ENCODE measurements around the gene ATP6V0A1.

ATP6V0A1 gene

DNA sequence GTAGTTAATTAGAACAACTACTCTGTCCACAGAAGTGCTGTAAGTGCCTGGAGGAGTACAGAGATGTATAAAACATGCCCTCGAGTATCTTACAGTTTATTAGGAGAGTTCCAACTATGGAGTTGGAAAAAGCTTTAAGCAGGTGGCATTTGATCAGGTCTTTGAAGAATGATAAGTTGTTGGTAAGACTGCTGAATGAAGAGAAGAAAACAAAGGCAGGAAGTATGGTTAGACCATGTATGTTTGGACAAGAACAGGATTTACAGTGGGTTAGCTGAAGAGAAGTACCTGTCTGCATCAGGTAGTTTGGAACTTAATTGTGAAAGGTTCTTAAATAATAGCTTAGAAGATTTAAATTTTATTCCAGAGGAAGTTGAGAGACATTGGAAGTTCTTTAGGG lies 29.4 kb downstream of the ATP6V0A1 start:
- DNase-seq (ENCODE audit: low read depth in 1 of 2, low spot score in 1 of 2): no peak
- Histone ChIP-seq H3K27me3 (ENCODE audit: insufficient read depth, poor library complexity, severe bottlenecking) (no peaks in the 10 kb centered on the region), H3K27ac (replicated peaks) (no peak overlapping the region), H3K4me3 (replicated peaks; ENCODE audit: insufficient read depth, low read length) (no peak overlapping the region)
- no peak for TF ChIP-seq GABPA (IDR thresholded peaks at IDR 0.05; ENCODE audit: low read depth)
- no peak for TF ChIP-seq REST (IDR thresholded peaks at IDR 0.05; ENCODE audit: insufficient replicate concordance, low read depth)
- TF ChIP-seq SPI1 (IDR thresholded peaks at IDR 0.05; ENCODE audit: borderline replicate concordance, low read depth): no peak
- TF ChIP-seq, protein P1, sequence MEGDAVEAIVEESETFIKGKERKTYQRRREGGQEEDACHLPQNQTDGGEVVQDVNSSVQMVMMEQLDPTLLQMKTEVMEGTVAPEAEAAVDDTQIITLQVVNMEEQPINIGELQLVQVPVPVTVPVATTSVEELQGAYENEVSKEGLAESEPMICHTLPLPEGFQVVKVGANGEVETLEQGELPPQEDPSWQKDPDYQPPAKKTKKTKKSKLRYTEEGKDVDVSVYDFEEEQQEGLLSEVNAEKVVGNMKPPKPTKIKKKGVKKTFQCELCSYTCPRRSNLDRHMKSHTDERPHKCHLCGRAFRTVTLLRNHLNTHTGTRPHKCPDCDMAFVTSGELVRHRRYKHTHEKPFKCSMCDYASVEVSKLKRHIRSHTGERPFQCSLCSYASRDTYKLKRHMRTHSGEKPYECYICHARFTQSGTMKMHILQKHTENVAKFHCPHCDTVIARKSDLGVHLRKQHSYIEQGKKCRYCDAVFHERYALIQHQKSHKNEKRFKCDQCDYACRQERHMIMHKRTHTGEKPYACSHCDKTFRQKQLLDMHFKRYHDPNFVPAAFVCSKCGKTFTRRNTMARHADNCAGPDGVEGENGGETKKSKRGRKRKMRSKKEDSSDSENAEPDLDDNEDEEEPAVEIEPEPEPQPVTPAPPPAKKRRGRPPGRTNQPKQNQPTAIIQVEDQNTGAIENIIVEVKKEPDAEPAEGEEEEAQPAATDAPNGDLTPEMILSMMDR (IDR thresholded peaks at IDR 0.05; ENCODE audit: insufficient read depth, low read length): no peak
- no peak for TF ChIP-seq POLR2AphosphoS5 (IDR thresholded peaks at IDR 0.05; ENCODE audit: low read depth)

DNA sequence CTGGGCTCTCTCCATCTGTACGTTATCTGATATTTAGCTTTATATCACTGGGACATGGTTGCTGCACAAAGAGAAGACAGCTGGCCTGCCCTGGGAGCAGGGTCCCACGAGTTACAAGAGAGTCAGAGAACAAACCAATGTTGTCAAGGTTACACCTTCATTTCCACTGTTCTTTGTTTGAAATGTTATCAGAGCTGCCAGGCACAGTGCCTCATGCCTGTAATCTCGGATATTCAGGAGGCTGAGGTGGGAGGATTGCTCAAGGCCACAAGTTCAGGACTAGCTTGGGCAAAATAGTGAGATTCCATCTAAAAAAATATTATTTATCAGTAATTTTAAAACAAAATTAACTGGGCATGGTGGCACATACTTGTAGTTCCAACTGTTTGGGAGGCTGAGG lies 34.6 kb downstream of the ATP6V0A1 start:
- no peak overlapping the region for H3K4me3 ChIP-seq (replicated peaks; ENCODE audit: insufficient read depth, low read length)
- no peak for DNase-seq (ENCODE audit: low read depth in 1 of 2, low spot score in 1 of 2)
- no peaks in the 10 kb centered on the region for H3K27me3 ChIP-seq (ENCODE audit: insufficient read depth, poor library complexity, severe bottlenecking)
- TF ChIP-seq, protein P1 (IDR thresholded peaks at IDR 0.05; ENCODE audit: insufficient read depth, low read length): no peak
- TF ChIP-seq POLR2AphosphoS5 (IDR thresholded peaks at IDR 0.05; ENCODE audit: low read depth): no peak
- no peak for TF ChIP-seq GABPA (IDR thresholded peaks at IDR 0.05; ENCODE audit: low read depth)
- TF ChIP-seq REST (IDR thresholded peaks at IDR 0.05; ENCODE audit: insufficient replicate concordance, low read depth): no peak
- no peak for TF ChIP-seq SPI1 (IDR thresholded peaks at IDR 0.05; ENCODE audit: borderline replicate concordance, low read depth)
- H3K27ac ChIP-seq (replicated peaks): no peak overlapping the region

GRCh38 chr17:42494673-42495072 lies 36.0 kb downstream of the ATP6V0A1 start:
- no peak for DNase-seq (ENCODE audit: low read depth in 1 of 2, low spot score in 1 of 2)
- Histone ChIP-seq H3K4me3 (replicated peaks; ENCODE audit: insufficient read depth, low read length) (no peak overlapping the region), H3K27ac (replicated peaks) (no peak overlapping the region), H3K27me3 (ENCODE audit: insufficient read depth, poor library complexity, severe bottlenecking) (no peaks in the 10 kb centered on the region)
- TF ChIP-seq GABPA (IDR thresholded peaks at IDR 0.05; ENCODE audit: low read depth) (no peak), SPI1 (IDR thresholded peaks at IDR 0.05; ENCODE audit: borderline replicate concordance, low read depth) (no peak), REST (IDR thresholded peaks at IDR 0.05; ENCODE audit: insufficient replicate concordance, low read depth) (no peak), POLR2AphosphoS5 (IDR thresholded peaks at IDR 0.05; ENCODE audit: low read depth) (no peak)
- TF ChIP-seq, protein P1 (IDR thresholded peaks at IDR 0.05; ENCODE audit: insufficient read depth, low read length): no peak
